CD14-positive monocyte (primary cell): ENCODE data around the gene CACNA1D. TPM values are rescaled to one million over a fixed set of nuclear protein-coding genes. Genes with fewer than 3 reads are reported as not detected.

Source experiments
- DNase-seq, 3 donors: peaks; one replicate each; pipeline ENCODE4 v3.0.0-alpha.2; 2011 to 2022
- H2AFZ ChIP-seq: 2 replicates; pipeline ENCODE4 v1.6.0; 2012; ENCODE audit warnings: mild to moderate bottlenecking, low read depth, low read length, inconsistent platforms; ENCODE audit not compliant: insufficient read depth, poor library complexity, severe bottlenecking
- H3K27ac ChIP-seq, 2 donors: 1 replicate in 1 of 2; 2 replicates in 1 of 2; pipeline ENCODE4 v1.5.1; 2012 to 2013; ENCODE audit warnings: low read length in 2 of 2, control low read depth in 1 of 2, inconsistent platforms in 1 of 2, low read depth in 1 of 2, mild to moderate bottlenecking in 1 of 2
- H3K27me3 ChIP-seq, 2 donors: one replicate each; pipeline versions ENCODE4 v1.6.0 to v1.6.1; 2011 to 2013; ENCODE audit warnings: low read length in 2 of 2; ENCODE audit not compliant: control insufficient read depth in 2 of 2, insufficient read depth in 2 of 2
- H3K36me3 ChIP-seq, 2 donors: replicated peaks in 1 of 2; 1 replicate in 1 of 2; 2 replicates in 1 of 2; pipeline versions ENCODE4 v1.5.1 to v1.6.1; 2012 to 2013; ENCODE audit warnings: low read length in 2 of 2, control low read depth in 1 of 2, inconsistent platforms in 1 of 2, mild to moderate bottlenecking in 1 of 2; ENCODE audit not compliant: insufficient read depth in 2 of 2, control insufficient read depth in 1 of 2
- H3K4me1 ChIP-seq, 2 donors: 1 replicate in 1 of 2; 2 replicates in 1 of 2; pipeline versions ENCODE4 v1.5.1 to v1.6.1; 2012 to 2013; ENCODE audit warnings: low read length in 2 of 2, control low read depth in 1 of 2, inconsistent platforms in 1 of 2, mild to moderate bottlenecking in 1 of 2, moderate library complexity in 1 of 2; ENCODE audit not compliant: insufficient read depth in 2 of 2, control insufficient read depth in 1 of 2
- H3K4me2 ChIP-seq: replicated peaks from 2 replicates; pipeline ENCODE3; 2012; ENCODE audit warnings: low read length, moderate library complexity, mild to moderate bottlenecking; ENCODE audit not compliant: poor library complexity, severe bottlenecking; ENCODE audit errors: extremely low read depth
- H3K4me3 ChIP-seq, 3 experiments: fragments of 200-600 bp in 1 of 3; sonication (generic) in 1 of 3; replicated peaks in 1 of 3; 1 replicate in 2 of 3; 2 replicates in 1 of 3; pipeline ENCODE4 v1.5.1; 2011 to 2013; ENCODE audit warnings: low read length in 3 of 3, mild to moderate bottlenecking in 3 of 3, control low read depth in 2 of 3, low read depth in 2 of 3, inconsistent platforms in 1 of 3, moderate library complexity in 1 of 3
- H3K79me2 ChIP-seq: 2 replicates; pipeline ENCODE4 v1.6.0; 2012; ENCODE audit warnings: mild to moderate bottlenecking, control low read depth, inconsistent platforms, low read length, moderate library complexity; ENCODE audit not compliant: insufficient read depth
- H3K9ac ChIP-seq: 2 replicates; pipeline ENCODE4 v1.6.0; 2017; ENCODE audit warnings: low read length, mild to moderate bottlenecking; ENCODE audit not compliant: insufficient read depth, poor library complexity, severe bottlenecking
- H3K9me3 ChIP-seq, 2 donors: replicated peaks in 1 of 2; 1 replicate in 1 of 2; 2 replicates in 1 of 2; pipeline versions ENCODE4 v1.5.1 to v1.6.1; 2012 to 2013; ENCODE audit warnings: low read length in 2 of 2, control low read depth in 1 of 2; ENCODE audit not compliant: control insufficient read depth in 1 of 2, insufficient read depth in 1 of 2
- H4K20me1 ChIP-seq: 2 replicates; pipeline ENCODE4 v1.6.0; 2012; ENCODE audit warnings: mild to moderate bottlenecking, low read length, control low read depth, moderate library complexity; ENCODE audit not compliant: insufficient read depth
- H3K27ac Mint-ChIP-seq, 7 donors: one replicate each; pipeline ENCODE4 v1.8.0; 2020; ENCODE audit warnings: mild to moderate bottlenecking in 7 of 7, mixed read lengths in 7 of 7, moderate library complexity in 6 of 7, inconsistent platforms in 2 of 7
- H3K27me3 Mint-ChIP-seq, 3 donors: one replicate each; pipeline ENCODE4 v1.8.0; 2021 to 2022; ENCODE audit warnings: low read depth in 3 of 3, mild to moderate bottlenecking in 3 of 3, mixed read lengths in 3 of 3, moderate library complexity in 3 of 3, inconsistent platforms in 1 of 3
- H3K36me3 Mint-ChIP-seq, 2 donors: one replicate each; pipeline ENCODE4 v1.8.0; 2020; ENCODE audit warnings: mixed read lengths in 2 of 2, inconsistent platforms in 1 of 2, mild to moderate bottlenecking in 1 of 2
- H3K4me1 Mint-ChIP-seq: one replicate; pipeline ENCODE4 v1.8.0; 2020; ENCODE audit warnings: mild to moderate bottlenecking, mixed read lengths
- H3K4me3 Mint-ChIP-seq, 2 donors: one replicate each; pipeline ENCODE4 v1.8.0; 2020; ENCODE audit warnings: mild to moderate bottlenecking in 2 of 2, mixed read lengths in 2 of 2, moderate library complexity in 1 of 2
- H3K9me3 Mint-ChIP-seq, 7 donors: one replicate each; pipeline ENCODE4 v1.8.0; 2020 to 2022; ENCODE audit warnings: mixed read lengths in 7 of 7, mild to moderate bottlenecking in 6 of 7, moderate library complexity in 6 of 7, inconsistent platforms in 2 of 7
- CTCF ChIP-seq: fragments of 200-600 bp; IDR thresholded peaks from one replicate; pipeline ENCODE4 v1.8.0; 2022; ENCODE audit warnings: antibody characterized with exemption, mild to moderate bottlenecking
- WGBS: methylation state at CpG from one replicate; pipeline ENCODE4 v1.1.5; 2013; ENCODE audit warnings: missing lambda C conversion rate; ENCODE audit not compliant: insufficient coverage; 5-methylcytosine and 5-hydroxymethylcytosine counted together
- intact Hi-C, 2 donors: fragments of 100-400 bp; cut with micrococcal nuclease; formaldehyde crosslinking; loops; one replicate each; pipeline versions ENCODE4 v1.15.0 to v1.15.1; 2023
- polyA plus RNA-seq, 3 donors: library from polyadenylated mRNA; depleted of rRNA in 1 of 3; unstranded in 2 of 3; stranded (reverse) in 1 of 3; fragments of 300-500 nt in 2 of 3; fragments of >200 nt in 1 of 3; fragmentation: Illumina TruSeq in 2 of 3; gene quantifications; 1 replicate in 2 of 3; 2 replicates in 1 of 3; pipeline ENCODE4 v1.2.3, GENCODE V29; 2012 to 2021

The CACNA1D gene
- polyA plus RNA-seq, 3 donors = 0.29 to 1.2 (median 0.98) TPM

GRCh38 chr3:53496392-53496670 lies 1.9 kb downstream of the CACNA1D start:
- Histone ChIP-seq H3K4me3 (no peak overlapping the region), H3K9me3 (peaks cover 0 to 30% of the 10 kb centered on the region in 2 donors), H3K27ac (no peak overlapping the region), H3K4me1 (peaks cover 14 to 16% of the 10 kb centered on the region in 2 donors), H3K9ac (no peak overlapping the region), H3K27me3 (peaks cover 72% of the 10 kb centered on the region in 2 donors), H3K36me3 (no peaks in the 10 kb centered on the region), H3K4me2 (no peak overlapping the region), H3K79me2 (no peaks in the 10 kb centered on the region), H2AFZ (no peak overlapping the region), H4K20me1 (no peaks in the 10 kb centered on the region)
- no peak for DNase-seq
- 26% methylated on average over 2 of the region's 2 CpGs for WGBS
- peaks cover 62 to 86% (median 80%) of the 10 kb centered on the region in 3 donors for H3K27me3 Mint-ChIP-seq
- peak overlapping the region in 1 of 2 donors; percentile 85 for H3K4me3 Mint-ChIP-seq
- TF ChIP-seq CTCF = no peak
- H3K36me3 Mint-ChIP-seq = no peaks in the 10 kb centered on the region
- H3K4me1 Mint-ChIP-seq = peaks cover 13% of the 10 kb centered on the region
- H3K27ac Mint-ChIP-seq = no peak overlapping the region
- intact Hi-C loops = no loop called here
- H3K9me3 Mint-ChIP-seq = peaks cover 0 to 12% (median 3%) of the 10 kb centered on the region in 7 donors

- peaks cover 65 to 66% of the 10 kb centered on the region in 2 donors for H3K27me3 ChIP-seq
- 5% methylated on average over 2 of the region's 5 CpGs for WGBS
- H3K79me2 ChIP-seq = no peaks in the 10 kb centered on the region
- no peaks in the 10 kb centered on the region for H4K20me1 ChIP-seq
- no peak overlapping the region for H3K4me2 ChIP-seq
- no peak overlapping the region for H3K4me3 ChIP-seq
- no peak for TF ChIP-seq CTCF
- H3K9ac ChIP-seq = no peak overlapping the region
- H2AFZ ChIP-seq = no peak overlapping the region
- H3K4me1 Mint-ChIP-seq = peaks cover 13% of the 10 kb centered on the region
- peak overlapping the region in 1 of 7 donors; percentile 36 for H3K27ac Mint-ChIP-seq
- DNase-seq = no peak
- H3K36me3 Mint-ChIP-seq = no peaks in the 10 kb centered on the region
- H3K9me3 Mint-ChIP-seq = peaks cover 0 to 12% (median 3%) of the 10 kb centered on the region in 7 donors
- H3K9me3 ChIP-seq = peaks cover 0 to 30% of the 10 kb centered on the region in 2 donors
- no peaks in the 10 kb centered on the region for H3K36me3 ChIP-seq
- H3K27me3 Mint-ChIP-seq = peaks cover 59 to 82% (median 75%) of the 10 kb centered on the region in 3 donors
- no peak overlapping the region for H3K27ac ChIP-seq
- peaks cover 14 to 16% of the 10 kb centered on the region in 2 donors for H3K4me1 ChIP-seq
- H3K4me3 Mint-ChIP-seq = peak overlapping the region in 1 of 2 donors; percentile 85
- intact Hi-C loops = no loop called here
These were observed 2.6 kb downstream of the CACNA1D start for GRCh38 chr3:53496984-53497383.
